Hepatocyte (in vitro differentiated cells): ENCODE results near the gene CDK6.

Source experiments
- EZH2 ChIP-seq: fragments of 200-600 bp; sonication (generic); IDR thresholded peaks from 2 replicates; pipeline ENCODE4 v1.6.1; 2016; ENCODE audit warnings: antibody characterized with exemption, mild to moderate bottlenecking, borderline replicate concordance
- TF ChIP-seq, protein P1 (sequence below): fragments of 200-600 bp; sonication (generic); IDR thresholded peaks from 2 replicates; pipeline ENCODE4 v1.5.1; 2016; ENCODE audit warnings: antibody characterized with exemption, mild to moderate bottlenecking; ENCODE audit not compliant: poor library complexity

DNA sequence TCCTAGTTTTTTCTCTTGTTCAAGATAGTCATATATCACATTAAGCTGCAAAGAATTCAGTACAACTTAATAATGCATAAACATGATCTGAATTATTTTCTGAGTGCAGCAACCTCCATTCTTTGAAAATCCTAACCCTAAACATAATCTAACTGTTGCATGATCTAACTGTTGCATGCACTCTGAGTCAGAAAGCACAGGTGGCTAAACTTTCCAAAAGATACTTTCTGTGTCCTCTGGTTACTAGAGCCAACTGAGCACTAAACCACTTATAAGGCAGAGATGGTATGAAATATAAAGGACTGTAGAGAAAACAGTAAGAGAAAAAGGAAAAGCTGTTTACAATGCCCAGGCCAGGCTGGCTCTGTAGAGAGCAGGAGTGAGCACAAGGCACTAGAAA is 223.2 kb downstream of the CDK6 start:
- TF ChIP-seq, protein P1, sequence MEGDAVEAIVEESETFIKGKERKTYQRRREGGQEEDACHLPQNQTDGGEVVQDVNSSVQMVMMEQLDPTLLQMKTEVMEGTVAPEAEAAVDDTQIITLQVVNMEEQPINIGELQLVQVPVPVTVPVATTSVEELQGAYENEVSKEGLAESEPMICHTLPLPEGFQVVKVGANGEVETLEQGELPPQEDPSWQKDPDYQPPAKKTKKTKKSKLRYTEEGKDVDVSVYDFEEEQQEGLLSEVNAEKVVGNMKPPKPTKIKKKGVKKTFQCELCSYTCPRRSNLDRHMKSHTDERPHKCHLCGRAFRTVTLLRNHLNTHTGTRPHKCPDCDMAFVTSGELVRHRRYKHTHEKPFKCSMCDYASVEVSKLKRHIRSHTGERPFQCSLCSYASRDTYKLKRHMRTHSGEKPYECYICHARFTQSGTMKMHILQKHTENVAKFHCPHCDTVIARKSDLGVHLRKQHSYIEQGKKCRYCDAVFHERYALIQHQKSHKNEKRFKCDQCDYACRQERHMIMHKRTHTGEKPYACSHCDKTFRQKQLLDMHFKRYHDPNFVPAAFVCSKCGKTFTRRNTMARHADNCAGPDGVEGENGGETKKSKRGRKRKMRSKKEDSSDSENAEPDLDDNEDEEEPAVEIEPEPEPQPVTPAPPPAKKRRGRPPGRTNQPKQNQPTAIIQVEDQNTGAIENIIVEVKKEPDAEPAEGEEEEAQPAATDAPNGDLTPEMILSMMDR: no peak
- TF ChIP-seq EZH2: no peak
